Measurements from ENCODE around the gene FAM234B. TPM values are rescaled to one million over a fixed set of nuclear protein-coding genes. Genes with fewer than 3 reads are reported as not detected.

Gene FAM234B
- total RNA-seq, 4 donors from 2014 or later, result 15.7 to 23.2 (median 19.3) TPM

DNA sequence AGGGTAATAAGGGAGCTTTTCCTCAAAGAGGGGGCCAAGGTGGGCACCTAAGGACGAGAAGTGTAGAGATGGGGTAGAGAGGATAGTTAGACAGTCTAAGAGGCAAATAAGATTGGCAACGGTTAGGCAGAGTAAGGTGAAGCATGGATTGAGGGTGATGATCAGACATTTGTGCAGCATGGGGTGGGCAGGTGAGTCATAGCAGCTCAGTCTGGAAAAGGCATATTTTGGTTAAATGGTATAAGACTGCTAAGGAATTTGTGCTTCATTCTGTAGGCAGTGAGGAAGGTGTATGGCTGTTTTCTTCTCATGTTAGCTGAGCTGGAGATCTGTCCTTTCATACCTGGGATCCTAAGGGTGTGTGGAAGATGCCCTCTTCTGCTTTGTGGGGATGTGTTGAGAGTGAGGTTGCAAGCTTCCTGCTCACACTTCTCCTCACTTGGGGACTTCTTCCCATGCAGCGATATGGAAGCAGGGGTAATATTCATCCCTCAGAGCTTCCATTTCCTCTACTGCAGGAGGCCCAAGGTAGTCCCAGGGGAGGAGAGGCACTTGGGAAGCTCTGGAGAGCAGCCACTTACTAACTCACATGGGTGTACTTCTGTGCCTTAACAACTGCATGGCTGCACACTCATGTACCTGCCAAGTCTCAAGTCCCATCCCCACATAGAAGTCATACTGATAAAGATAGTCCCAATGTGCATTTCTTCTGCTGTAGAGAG is 30.4 kb downstream of the FAM234B start:
- peaks cover 10 to 11% of the 10 kb centered on the region in 2 donors for H3K36me3 ChIP-seq
- TF ChIP-seq, protein P1, sequence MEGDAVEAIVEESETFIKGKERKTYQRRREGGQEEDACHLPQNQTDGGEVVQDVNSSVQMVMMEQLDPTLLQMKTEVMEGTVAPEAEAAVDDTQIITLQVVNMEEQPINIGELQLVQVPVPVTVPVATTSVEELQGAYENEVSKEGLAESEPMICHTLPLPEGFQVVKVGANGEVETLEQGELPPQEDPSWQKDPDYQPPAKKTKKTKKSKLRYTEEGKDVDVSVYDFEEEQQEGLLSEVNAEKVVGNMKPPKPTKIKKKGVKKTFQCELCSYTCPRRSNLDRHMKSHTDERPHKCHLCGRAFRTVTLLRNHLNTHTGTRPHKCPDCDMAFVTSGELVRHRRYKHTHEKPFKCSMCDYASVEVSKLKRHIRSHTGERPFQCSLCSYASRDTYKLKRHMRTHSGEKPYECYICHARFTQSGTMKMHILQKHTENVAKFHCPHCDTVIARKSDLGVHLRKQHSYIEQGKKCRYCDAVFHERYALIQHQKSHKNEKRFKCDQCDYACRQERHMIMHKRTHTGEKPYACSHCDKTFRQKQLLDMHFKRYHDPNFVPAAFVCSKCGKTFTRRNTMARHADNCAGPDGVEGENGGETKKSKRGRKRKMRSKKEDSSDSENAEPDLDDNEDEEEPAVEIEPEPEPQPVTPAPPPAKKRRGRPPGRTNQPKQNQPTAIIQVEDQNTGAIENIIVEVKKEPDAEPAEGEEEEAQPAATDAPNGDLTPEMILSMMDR (IDR thresholded peaks at IDR 0.05), result no peak
- no peak for TF ChIP-seq POLR2A (IDR thresholded peaks at IDR 0.05)
- H3K27me3 ChIP-seq, result no peaks in the 10 kb centered on the region
- DNase-seq, result peak; percentile 77 to 83
- no peak overlapping the region for H3K4me3 ChIP-seq (replicated peaks in 1 of 3)
- intact Hi-C loops (cut with DNase I), result no loop called here
- WGBS, 2 donors, result 77% methylated on average over 3 of the region's 3 CpGs
- peak overlapping the region in 2 of 3 donors; percentile 18 to 45 for H3K27ac ChIP-seq
- H3K9me3 ChIP-seq, result no peaks in the 10 kb centered on the region
- peaks cover 6 to 12% of the 10 kb centered on the region in 2 donors for H3K4me1 ChIP-seq

DNA sequence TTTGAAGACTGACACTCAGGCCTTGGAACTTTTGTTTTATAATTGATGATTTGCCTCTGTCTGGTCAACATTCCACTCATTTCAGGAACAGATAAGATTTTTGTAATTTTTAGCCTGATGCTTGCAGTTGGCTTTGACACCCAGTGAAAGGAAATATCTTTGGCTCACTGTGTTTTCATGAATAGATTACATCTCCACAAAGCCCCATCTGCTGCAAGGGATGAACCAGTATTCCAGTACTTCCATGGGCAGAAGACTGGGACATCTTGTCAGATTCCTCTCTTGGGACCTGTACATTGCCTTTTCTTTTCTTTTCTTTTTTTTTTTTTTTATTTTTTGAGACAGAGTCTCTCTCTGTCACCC is 30.9 kb downstream of the FAM234B start:
- DNase-seq, result no peak
- TF ChIP-seq, protein P1 (IDR thresholded peaks at IDR 0.05), result no peak
- TF ChIP-seq POLR2A (IDR thresholded peaks at IDR 0.05), result no peak
- Histone ChIP-seq H3K27me3 (no peaks in the 10 kb centered on the region), H3K9me3 (no peaks in the 10 kb centered on the region), H3K27ac (peak overlapping the region in 1 of 3 donors; percentile 18), H3K4me1 (peaks cover 6 to 12% of the 10 kb centered on the region in 2 donors), H3K4me3 (replicated peaks in 1 of 3) (no peak overlapping the region), H3K36me3 (peaks cover 8 to 11% of the 10 kb centered on the region in 2 donors)
- intact Hi-C loops (cut with DNase I), result no loop called here

DNA sequence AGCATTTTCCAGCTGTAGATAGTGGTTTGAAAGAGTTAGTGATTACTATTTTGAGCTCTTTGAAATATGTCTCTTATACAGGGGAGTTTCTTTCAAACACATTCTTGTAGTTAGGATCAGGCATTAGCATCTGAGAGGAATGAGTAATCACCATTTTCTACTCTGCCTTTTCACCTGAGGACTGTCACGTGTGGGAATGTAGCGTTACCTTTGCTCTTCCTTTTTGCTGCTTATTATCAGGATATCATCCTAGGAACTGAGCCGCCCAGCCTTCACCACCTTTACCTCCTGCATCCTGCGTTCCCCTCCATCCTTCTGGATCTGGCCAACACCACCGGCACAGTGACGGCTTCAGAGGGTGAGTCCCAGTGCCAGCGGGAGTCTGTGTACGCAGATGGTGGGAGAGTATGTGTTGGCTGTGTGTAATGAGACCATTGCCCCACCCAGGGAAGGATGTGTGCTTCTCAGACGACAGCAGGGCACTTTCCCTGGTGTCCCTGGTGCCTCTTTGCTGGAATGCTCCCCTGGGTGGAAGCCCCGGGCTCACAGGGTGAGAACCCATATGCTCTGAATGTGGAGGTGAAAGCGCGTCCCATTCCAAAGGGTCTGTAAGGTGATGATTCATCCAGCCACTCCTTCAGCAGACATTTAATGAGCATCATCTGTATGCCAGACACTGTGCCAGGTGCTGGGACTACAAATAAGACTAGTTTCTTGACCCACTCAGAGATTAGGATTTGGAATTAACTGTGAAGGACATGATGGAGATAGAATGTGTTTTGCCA is 31.8 kb downstream of the FAM234B start:
- TF ChIP-seq, protein P1 (IDR thresholded peaks at IDR 0.05), result no peak
- TF ChIP-seq POLR2A (IDR thresholded peaks at IDR 0.05), result no peak
- Histone ChIP-seq H3K4me3 (replicated peaks in 1 of 3) (no peak overlapping the region), H3K36me3 (peaks cover 8 to 11% of the 10 kb centered on the region in 2 donors), H3K27ac (no peak overlapping the region), H3K9me3 (no peaks in the 10 kb centered on the region), H3K4me1 (peaks cover 6 to 12% of the 10 kb centered on the region in 2 donors), H3K27me3 (no peaks in the 10 kb centered on the region)
- intact Hi-C loops (cut with DNase I), result no loop called here
- 91 to 94% methylated on average over 12 of the region's 12 CpGs for WGBS, 2 donors
- no peak for DNase-seq

DNA sequence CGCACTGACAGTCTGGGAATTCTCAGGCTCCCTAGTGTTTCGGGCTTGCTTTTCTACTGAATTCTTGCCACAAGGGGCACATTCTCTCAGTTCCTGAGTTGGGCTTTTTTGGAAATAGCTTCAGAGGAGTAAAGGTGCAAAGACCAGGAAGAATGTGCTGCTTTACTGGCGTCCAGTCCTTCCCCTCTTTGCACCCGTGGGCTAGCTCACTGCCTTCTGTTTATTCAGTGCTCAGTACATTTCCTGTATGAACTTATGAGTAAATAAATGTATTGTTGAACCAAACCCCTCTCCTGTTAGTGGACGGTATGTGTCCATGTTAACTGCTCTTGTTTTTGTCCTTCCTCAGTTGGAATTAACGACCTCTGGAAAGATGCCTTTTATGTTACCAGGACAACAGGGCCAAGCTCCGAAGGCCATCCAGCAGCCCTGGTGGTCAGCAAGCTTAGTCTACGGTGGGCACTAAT is 35.3 kb downstream of the FAM234B start:
- peaks cover 20 to 23% of the 10 kb centered on the region in 2 donors for H3K4me1 ChIP-seq
- no peak overlapping the region for H3K4me3 ChIP-seq (replicated peaks in 1 of 3)
- no peaks in the 10 kb centered on the region for H3K27me3 ChIP-seq
- no peak overlapping the region for H3K27ac ChIP-seq
- no peak for DNase-seq
- TF ChIP-seq POLR2A (IDR thresholded peaks at IDR 0.05), result no peak
- TF ChIP-seq, protein P1 (IDR thresholded peaks at IDR 0.05), result no peak
- WGBS, 2 donors, result 81 to 87% methylated on average over 8 of the region's 8 CpGs
- intact Hi-C loops (cut with DNase I), result no loop called here
- H3K9me3 ChIP-seq, result no peaks in the 10 kb centered on the region
- peaks cover 5 to 8% of the 10 kb centered on the region in 2 donors for H3K36me3 ChIP-seq

DNA sequence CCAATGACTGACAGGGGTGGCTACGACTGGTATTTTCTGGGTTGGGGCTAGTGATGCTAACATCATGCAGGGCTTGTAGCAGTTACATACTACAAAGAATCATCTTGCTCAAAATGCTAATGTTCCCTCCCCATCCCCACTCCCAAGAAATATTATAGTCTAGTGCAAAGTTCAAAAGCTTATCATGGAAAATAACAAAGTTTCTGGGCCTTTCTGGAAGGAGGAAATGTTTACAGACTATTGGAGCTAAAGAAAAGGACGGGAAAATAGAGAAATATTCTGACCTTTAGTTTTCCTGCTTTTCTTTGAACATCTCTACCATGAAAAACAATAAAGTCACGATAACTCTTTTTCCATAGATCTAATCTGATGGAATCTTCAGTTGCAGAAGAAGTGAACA is 36.1 kb downstream of the FAM234B start:
- intact Hi-C loops (cut with DNase I), result loop anchor here (10.0 kb wide), 1 partner anchor 45 kb away; no protein-coding TSS in a partner anchor
- no peak for DNase-seq
- Histone ChIP-seq H3K36me3 (peaks cover 5 to 8% of the 10 kb centered on the region in 2 donors), H3K4me3 (replicated peaks in 1 of 3) (no peak overlapping the region), H3K4me1 (peaks cover 15% of the 10 kb centered on the region in 2 donors), H3K9me3 (no peaks in the 10 kb centered on the region), H3K27me3 (no peaks in the 10 kb centered on the region), H3K27ac (no peak overlapping the region)
- 92 to 95% methylated on average over 3 of the region's 3 CpGs for WGBS, 2 donors
- TF ChIP-seq, protein P1 (IDR thresholded peaks at IDR 0.05), result no peak
- TF ChIP-seq POLR2A (IDR thresholded peaks at IDR 0.05), result no peak
